Endodermal cell (in vitro differentiated cells): ENCODE measurements around the gene FOXC2. TPM values are rescaled to one million over a fixed set of nuclear protein-coding genes. Genes with fewer than 3 reads are reported as not detected.

Experiments
- DNase-seq: peaks from one replicate; pipeline ENCODE4 v3.0.0-alpha.2; 2017
- H3K27ac ChIP-seq: 2 replicates; pipeline ENCODE4 v1.5.1; 2013; ENCODE audit warnings: mild to moderate bottlenecking, low read depth, low read length, moderate library complexity
- H3K27me3 ChIP-seq: 2 replicates; pipeline ENCODE4 v1.6.1; 2013; ENCODE audit warnings: mild to moderate bottlenecking, low read length, moderate library complexity; ENCODE audit not compliant: insufficient read depth, control insufficient read depth, poor library complexity, severe bottlenecking
- H3K36me3 ChIP-seq: 2 replicates; pipeline ENCODE4 v1.7.0; 2013; ENCODE audit warnings: mild to moderate bottlenecking, low read length, moderate library complexity; ENCODE audit not compliant: control insufficient read depth, insufficient read depth
- H3K4me1 ChIP-seq: one replicate; pipeline ENCODE4 v1.7.0; 2013; ENCODE audit warnings: low read length; ENCODE audit not compliant: control insufficient read depth, insufficient read depth
- H3K4me3 ChIP-seq: 2 replicates; pipeline ENCODE4 v1.5.1; 2013; ENCODE audit warnings: mild to moderate bottlenecking, low read length, moderate library complexity
- H3K9ac ChIP-seq: 2 replicates; pipeline ENCODE4 v1.6.1; 2013; ENCODE audit warnings: mild to moderate bottlenecking, low read length, moderate library complexity; ENCODE audit not compliant: poor library complexity, severe bottlenecking; ENCODE audit errors: extremely low read depth
- H3K9me3 ChIP-seq: 2 replicates; pipeline ENCODE4 v1.6.1; 2013; ENCODE audit warnings: mild to moderate bottlenecking, low read length, moderate library complexity; ENCODE audit not compliant: control insufficient read depth
- H3K27ac Mint-ChIP-seq: 2 replicates; pipeline ENCODE4 v1.8.0; 2020; ENCODE audit warnings: mixed read lengths
- H3K27me3 Mint-ChIP-seq: 2 replicates; pipeline ENCODE4 v1.8.0; 2021; ENCODE audit warnings: mild to moderate bottlenecking, mixed read lengths; ENCODE audit not compliant: insufficient read depth
- H3K36me3 Mint-ChIP-seq: 2 replicates; pipeline ENCODE4 v1.8.0; 2020; ENCODE audit warnings: low read depth, mixed read lengths
- H3K4me1 Mint-ChIP-seq: 2 replicates; pipeline ENCODE4 v1.8.0; 2020; ENCODE audit warnings: mixed read lengths
- H3K4me3 Mint-ChIP-seq: 2 replicates; pipeline ENCODE4 v1.8.0; 2020; ENCODE audit warnings: mild to moderate bottlenecking, moderate library complexity, mixed read lengths
- H3K9me3 Mint-ChIP-seq: 2 replicates; pipeline ENCODE4 v1.8.0; 2020; ENCODE audit warnings: mild to moderate bottlenecking, mixed read lengths
- WGBS, 2 experiments: methylation state at CpG; one replicate each; pipeline versions ENCODE4 v1.1.5 to v1.1.7; 2013; ENCODE audit warnings: missing lambda C conversion rate in 2 of 2, mixed read lengths in 1 of 2; ENCODE audit not compliant: insufficient coverage in 1 of 2, insufficient read length in 1 of 2; 5-methylcytosine and 5-hydroxymethylcytosine counted together
- total RNA-seq, 2 donors: library from RNA; stranded (reverse); fragmentation: NEBNext Ultra II Directional in 1 of 2; extraction: Animal tissue kit (Norgen Biotek cat#: 25700) in 1 of 2; gene quantifications; 2 replicates in 1 of 2; 3 replicates in 1 of 2; pipeline ENCODE4 v1.2.1, GENCODE V29; 2021
- TF ChIP-seq, protein P1 (sequence below): fragments of 200-600 bp; sonication (generic); conservative IDR thresholded peaks from 2 replicates; pipeline ENCODE4 v1.5.0; 2021; ENCODE audit warnings: antibody characterized with exemption, mild to moderate bottlenecking

FOXC2 gene
- total RNA-seq, 2 donors from 2014 or later = 0.20 TPM; not detected in 1

DNA sequence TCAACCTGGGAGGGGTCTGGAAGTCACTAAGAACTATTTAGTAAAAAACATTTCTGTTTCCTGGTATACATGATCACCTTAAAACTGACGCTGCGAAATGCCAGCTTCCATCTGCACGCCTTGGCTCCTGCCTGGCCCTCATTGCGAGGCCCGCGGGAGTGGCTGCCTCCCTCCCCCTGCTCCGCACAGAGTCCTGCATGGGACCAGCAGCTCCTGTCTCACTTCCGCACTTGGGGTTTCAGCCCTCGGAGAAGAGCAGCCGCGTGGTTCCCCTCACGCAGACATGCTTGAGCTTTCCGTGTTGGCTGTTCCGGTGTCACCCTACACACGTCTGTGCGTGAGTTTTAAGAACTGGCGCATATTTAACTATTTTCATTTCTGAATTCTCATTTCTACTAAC lies 30.0 kb upstream of the FOXC2 start:
- TF ChIP-seq, protein P1, sequence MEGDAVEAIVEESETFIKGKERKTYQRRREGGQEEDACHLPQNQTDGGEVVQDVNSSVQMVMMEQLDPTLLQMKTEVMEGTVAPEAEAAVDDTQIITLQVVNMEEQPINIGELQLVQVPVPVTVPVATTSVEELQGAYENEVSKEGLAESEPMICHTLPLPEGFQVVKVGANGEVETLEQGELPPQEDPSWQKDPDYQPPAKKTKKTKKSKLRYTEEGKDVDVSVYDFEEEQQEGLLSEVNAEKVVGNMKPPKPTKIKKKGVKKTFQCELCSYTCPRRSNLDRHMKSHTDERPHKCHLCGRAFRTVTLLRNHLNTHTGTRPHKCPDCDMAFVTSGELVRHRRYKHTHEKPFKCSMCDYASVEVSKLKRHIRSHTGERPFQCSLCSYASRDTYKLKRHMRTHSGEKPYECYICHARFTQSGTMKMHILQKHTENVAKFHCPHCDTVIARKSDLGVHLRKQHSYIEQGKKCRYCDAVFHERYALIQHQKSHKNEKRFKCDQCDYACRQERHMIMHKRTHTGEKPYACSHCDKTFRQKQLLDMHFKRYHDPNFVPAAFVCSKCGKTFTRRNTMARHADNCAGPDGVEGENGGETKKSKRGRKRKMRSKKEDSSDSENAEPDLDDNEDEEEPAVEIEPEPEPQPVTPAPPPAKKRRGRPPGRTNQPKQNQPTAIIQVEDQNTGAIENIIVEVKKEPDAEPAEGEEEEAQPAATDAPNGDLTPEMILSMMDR = no peak
- no peak overlapping the region for H3K27ac ChIP-seq
- no peaks in the 10 kb centered on the region for H3K9me3 ChIP-seq
- Mint-ChIP-seq H3K9me3 (no peaks in the 10 kb centered on the region), H3K4me1 (no peaks in the 10 kb centered on the region), H3K27me3 (no peaks in the 10 kb centered on the region), H3K36me3 (peaks cover 6% of the 10 kb centered on the region), H3K27ac (no peak overlapping the region), H3K4me3 (no peak overlapping the region)
- no peaks in the 10 kb centered on the region for H3K27me3 ChIP-seq
- H3K36me3 ChIP-seq = peaks cover 26% of the 10 kb centered on the region
- DNase-seq = peak; percentile 35
- 97 to 98% methylated on average over 12 to 17 of the region's 17 CpGs for WGBS, 2 experiments
- H3K4me1 ChIP-seq = no peaks in the 10 kb centered on the region
- no peak overlapping the region for H3K9ac ChIP-seq
- H3K4me3 ChIP-seq = no peak overlapping the region

DNA sequence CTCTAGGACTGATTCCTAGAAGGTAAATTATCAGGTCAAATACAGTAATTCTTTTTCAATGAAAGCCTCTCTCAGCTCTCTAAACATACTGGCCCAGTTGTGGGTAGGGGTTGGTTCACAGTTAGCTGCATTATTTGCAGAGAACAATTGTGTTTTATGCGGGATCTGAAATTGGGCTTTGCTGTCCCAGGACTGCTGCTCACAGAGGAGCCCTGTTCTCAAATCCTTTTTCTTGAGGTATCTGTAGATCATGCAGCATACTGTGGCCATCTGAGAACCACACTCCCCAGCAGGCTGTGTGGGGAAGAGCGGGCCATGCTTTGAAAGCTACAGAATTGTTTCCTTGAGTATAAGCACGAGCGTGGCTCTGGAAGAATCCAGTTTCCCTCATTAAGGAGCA lies 29.1 kb upstream of the FOXC2 start:
- no peak for DNase-seq
- WGBS, 2 experiments = 92 to 94% methylated on average over 3 to 4 of the region's 4 CpGs
- TF ChIP-seq, protein P1 = no peak
- H3K27me3 Mint-ChIP-seq = no peaks in the 10 kb centered on the region
- H3K9me3 Mint-ChIP-seq = no peaks in the 10 kb centered on the region
- Histone ChIP-seq H3K27ac (no peak overlapping the region), H3K4me1 (no peaks in the 10 kb centered on the region), H3K4me3 (no peak overlapping the region), H3K27me3 (no peaks in the 10 kb centered on the region), H3K9ac (no peak overlapping the region), H3K36me3 (peaks cover 31% of the 10 kb centered on the region), H3K9me3 (no peaks in the 10 kb centered on the region)
- H3K4me3 Mint-ChIP-seq = no peak overlapping the region
- H3K4me1 Mint-ChIP-seq = no peaks in the 10 kb centered on the region
- no peak overlapping the region for H3K27ac Mint-ChIP-seq
- H3K36me3 Mint-ChIP-seq = peaks cover 6% of the 10 kb centered on the region

DNA sequence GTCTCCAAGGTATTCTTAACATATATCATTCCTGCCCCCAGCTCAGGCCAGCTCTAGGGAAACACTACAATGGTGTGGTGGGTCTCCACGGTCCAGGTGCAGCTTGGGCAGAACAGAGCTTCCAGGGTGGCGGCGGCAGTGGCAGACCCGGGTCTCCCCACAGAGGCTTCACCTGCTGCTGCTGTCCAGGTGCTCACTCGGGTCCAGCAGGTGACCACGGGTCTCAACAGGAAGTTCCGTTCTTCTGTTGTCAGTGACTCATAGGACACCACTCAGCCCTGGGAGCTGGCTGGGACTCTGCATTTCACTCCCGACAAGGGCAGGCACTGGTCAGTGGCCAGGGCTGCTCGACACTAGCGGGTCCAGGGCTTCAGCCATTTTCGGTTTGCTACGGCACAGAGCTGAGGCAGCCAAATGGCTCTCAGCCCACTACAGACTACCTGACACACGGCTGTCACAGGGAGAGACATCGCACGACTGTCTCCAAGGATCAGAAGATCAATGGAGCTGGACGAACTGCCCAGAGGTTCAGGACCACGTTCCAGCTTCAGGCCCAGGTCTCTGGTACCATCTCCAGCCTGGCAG lies 28.3 kb upstream of the FOXC2 start:
- no peak overlapping the region for H3K4me3 ChIP-seq
- H3K27ac Mint-ChIP-seq = no peak overlapping the region
- no peaks in the 10 kb centered on the region for H3K27me3 ChIP-seq
- no peak for DNase-seq
- H3K9ac ChIP-seq = no peak overlapping the region
- H3K36me3 Mint-ChIP-seq = peaks cover 6% of the 10 kb centered on the region
- 89 to 98% methylated on average over 10 to 17 of the region's 17 CpGs for WGBS, 2 experiments
- H3K27me3 Mint-ChIP-seq = no peaks in the 10 kb centered on the region
- TF ChIP-seq, protein P1 = no peak
- no peak overlapping the region for H3K27ac ChIP-seq
- H3K36me3 ChIP-seq = peaks cover 31% of the 10 kb centered on the region
- H3K4me3 Mint-ChIP-seq = no peak overlapping the region
- H3K9me3 ChIP-seq = no peaks in the 10 kb centered on the region
- no peaks in the 10 kb centered on the region for H3K4me1 Mint-ChIP-seq
- no peaks in the 10 kb centered on the region for H3K4me1 ChIP-seq
- no peaks in the 10 kb centered on the region for H3K9me3 Mint-ChIP-seq
